Measurements from ENCODE around the gene NEMF.
"Not testable (repeated sequence)": the region's sequence is repeated elsewhere in the genome, so short reads cannot be mapped to it uniquely, and the experiment has no call there.

NEMF gene

GRCh38 chr14:49852301-49853157, at the start of gene NEMF:
TSS of gene NEMF (minus strand) at chr14:49852788. CDS start at chr14:49852753, 35 bp downstream.
- Histone ChIP-seq H3K36me3 (ENCODE audit: control insufficient read depth in 1 of 2, insufficient read depth in 2 of 2, low read length in 2 of 2) (peaks cover 12 to 16% of the 10 kb centered on the region in 2 donors), H3K9me3 (ENCODE audit: control insufficient read depth in 1 of 2, low read length in 2 of 2) (no peaks in the 10 kb centered on the region), H3K27ac (ENCODE audit: low read length) (peak within 1 kb of the TSS; percentile 95), H3K4me3 (ENCODE audit: low read depth in 1 of 2, low read length in 2 of 2) (peak within 1 kb of the TSS; percentile 92 to 98), H3K27me3 (ENCODE audit: low read depth, low read length) (no peaks in the 10 kb centered on the region), H3K4me1 (ENCODE audit: control insufficient read depth in 1 of 2, insufficient read depth in 2 of 2, low read length in 2 of 2) (peaks cover 6 to 15% of the 10 kb centered on the region in 2 donors)

GRCh38 chr14:49900973-49901372, 48.4 kb upstream of the NEMF start:
- Histone ChIP-seq H3K4me1 (ENCODE audit: control insufficient read depth in 1 of 2, insufficient read depth in 2 of 2, low read length in 2 of 2) (peaks cover 19 to 27% of the 10 kb centered on the region in 2 donors), H3K9me3 (ENCODE audit: control insufficient read depth in 1 of 2, low read length in 2 of 2) (no peaks in the 10 kb centered on the region), H3K4me3 (ENCODE audit: low read depth in 1 of 2, low read length in 2 of 2) (no peak overlapping the region), H3K36me3 (ENCODE audit: control insufficient read depth in 1 of 2, insufficient read depth in 2 of 2, low read length in 2 of 2) (no peaks in the 10 kb centered on the region), H3K27ac (ENCODE audit: low read length) (no peak overlapping the region), H3K27me3 (ENCODE audit: low read depth, low read length) (no peaks in the 10 kb centered on the region)

- Histone ChIP-seq H3K4me1 (ENCODE audit: control insufficient read depth in 1 of 2, insufficient read depth in 2 of 2, low read length in 2 of 2) (peaks cover 19 to 43% of the 10 kb centered on the region in 2 donors), H3K27me3 (ENCODE audit: low read depth, low read length) (no peaks in the 10 kb centered on the region), H3K27ac (ENCODE audit: low read length) (no peak overlapping the region), H3K9me3 (ENCODE audit: control insufficient read depth in 1 of 2, low read length in 2 of 2) (no peaks in the 10 kb centered on the region), H3K36me3 (ENCODE audit: control insufficient read depth in 1 of 2, insufficient read depth in 2 of 2, low read length in 2 of 2) (peaks cover 6 to 14% of the 10 kb centered on the region in 2 donors), H3K4me3 (ENCODE audit: low read depth in 1 of 2, low read length in 2 of 2) (peak overlapping the region in 1 of 2 donors; percentile 14)
These were observed 45.9 kb upstream of the NEMF start for GRCh38 chr14:49898485-49898884.

GRCh38 chr14:49897965-49898364, 45.4 kb upstream of the NEMF start:
- Histone ChIP-seq H3K27ac (ENCODE audit: low read length) (peak overlapping the region; percentile 26), H3K36me3 (ENCODE audit: control insufficient read depth in 1 of 2, insufficient read depth in 2 of 2, low read length in 2 of 2) (peaks cover 12 to 14% of the 10 kb centered on the region in 2 donors), H3K27me3 (ENCODE audit: low read depth, low read length) (no peaks in the 10 kb centered on the region), H3K4me3 (ENCODE audit: low read depth in 1 of 2, low read length in 2 of 2) (peak overlapping the region; percentile 26 to 35), H3K9me3 (ENCODE audit: control insufficient read depth in 1 of 2, low read length in 2 of 2) (no peaks in the 10 kb centered on the region), H3K4me1 (ENCODE audit: control insufficient read depth in 1 of 2, insufficient read depth in 2 of 2, low read length in 2 of 2) (peaks cover 19 to 43% of the 10 kb centered on the region in 2 donors)

GRCh38 chr14:49897414-49897813, 44.8 kb upstream of the NEMF start:
- peaks cover 14 to 15% of the 10 kb centered on the region in 2 donors for H3K36me3 ChIP-seq (ENCODE audit: control insufficient read depth in 1 of 2, insufficient read depth in 2 of 2, low read length in 2 of 2)
- H3K4me1 ChIP-seq (ENCODE audit: control insufficient read depth in 1 of 2, insufficient read depth in 2 of 2, low read length in 2 of 2): peaks cover 19 to 43% of the 10 kb centered on the region in 2 donors
- H3K27ac ChIP-seq (ENCODE audit: low read length): peak overlapping the region; percentile 46
- no peaks in the 10 kb centered on the region for H3K27me3 ChIP-seq (ENCODE audit: low read depth, low read length)
- H3K9me3 ChIP-seq (ENCODE audit: control insufficient read depth in 1 of 2, low read length in 2 of 2): no peaks in the 10 kb centered on the region
- H3K4me3 ChIP-seq (ENCODE audit: low read depth in 1 of 2, low read length in 2 of 2): peak overlapping the region in 1 of 2 donors; percentile 12

GRCh38 chr14:49896966-49897365, 44.4 kb upstream of the NEMF start:
- no peaks in the 10 kb centered on the region for H3K9me3 ChIP-seq (ENCODE audit: control insufficient read depth in 1 of 2, low read length in 2 of 2)
- H3K4me1 ChIP-seq (ENCODE audit: control insufficient read depth in 1 of 2, insufficient read depth in 2 of 2, low read length in 2 of 2): peaks cover 20 to 44% of the 10 kb centered on the region in 2 donors
- H3K27ac ChIP-seq (ENCODE audit: low read length): peak overlapping the region; percentile 46
- peak overlapping the region in 1 of 2 donors; percentile 12 for H3K4me3 ChIP-seq (ENCODE audit: low read depth in 1 of 2, low read length in 2 of 2)
- no peaks in the 10 kb centered on the region for H3K27me3 ChIP-seq (ENCODE audit: low read depth, low read length)
- H3K36me3 ChIP-seq (ENCODE audit: control insufficient read depth in 1 of 2, insufficient read depth in 2 of 2, low read length in 2 of 2): peaks cover 14 to 17% of the 10 kb centered on the region in 2 donors

- Histone ChIP-seq H3K27ac (ENCODE audit: low read length) (peak overlapping the region; percentile 99), H3K4me1 (ENCODE audit: control insufficient read depth in 1 of 2, insufficient read depth in 2 of 2, low read length in 2 of 2) (peaks cover 22 to 48% of the 10 kb centered on the region in 2 donors), H3K4me3 (ENCODE audit: low read depth in 1 of 2, low read length in 2 of 2) (peak overlapping the region; percentile 76 to 95)
These were observed 43.7 kb upstream of the NEMF start for GRCh38 chr14:49896272-49896671.

GRCh38 chr14:49895480-49895879, 42.9 kb upstream of the NEMF start:
- Histone ChIP-seq H3K36me3 (ENCODE audit: control insufficient read depth in 1 of 2, insufficient read depth in 2 of 2, low read length in 2 of 2) (peaks cover 14 to 17% of the 10 kb centered on the region in 2 donors), H3K4me3 (ENCODE audit: low read depth in 1 of 2, low read length in 2 of 2) (peak overlapping the region; percentile 76 to 95), H3K27ac (ENCODE audit: low read length) (peak overlapping the region; percentile 99), H3K9me3 (ENCODE audit: control insufficient read depth in 1 of 2, low read length in 2 of 2) (no peaks in the 10 kb centered on the region), H3K4me1 (ENCODE audit: control insufficient read depth in 1 of 2, insufficient read depth in 2 of 2, low read length in 2 of 2) (peaks cover 22 to 48% of the 10 kb centered on the region in 2 donors), H3K27me3 (ENCODE audit: low read depth, low read length) (no peaks in the 10 kb centered on the region)

More at GRCh38 chr14:49896272-49896671, 43.7 kb upstream of the NEMF start:
- H3K9me3 ChIP-seq (ENCODE audit: control insufficient read depth in 1 of 2, low read length in 2 of 2); H3K27me3 ChIP-seq (ENCODE audit: low read depth, low read length): not testable (repeated sequence)
- H3K36me3 ChIP-seq (ENCODE audit: control insufficient read depth in 1 of 2, insufficient read depth in 2 of 2, low read length in 2 of 2): peaks cover 14 to 17% of the 10 kb centered on the region in 2 donors

- H3K4me3 ChIP-seq (ENCODE audit: low read depth in 1 of 2, low read length in 2 of 2): peak overlapping the region; percentile 76 to 95
- H3K9me3 ChIP-seq (ENCODE audit: control insufficient read depth in 1 of 2, low read length in 2 of 2); H3K27me3 ChIP-seq (ENCODE audit: low read depth, low read length): not testable (repeated sequence)
- peaks cover 22 to 48% of the 10 kb centered on the region in 2 donors for H3K4me1 ChIP-seq (ENCODE audit: control insufficient read depth in 1 of 2, insufficient read depth in 2 of 2, low read length in 2 of 2)
- H3K27ac ChIP-seq (ENCODE audit: low read length): peak overlapping the region; percentile 99
- peaks cover 14 to 17% of the 10 kb centered on the region in 2 donors for H3K36me3 ChIP-seq (ENCODE audit: control insufficient read depth in 1 of 2, insufficient read depth in 2 of 2, low read length in 2 of 2)
These were observed 41.9 kb upstream of the NEMF start for GRCh38 chr14:49894214-49895107.

GRCh38 chr14:49893309-49894213, 41.0 kb upstream of the NEMF start:
- H3K27me3 ChIP-seq (ENCODE audit: low read depth, low read length): no peaks in the 10 kb centered on the region
- peaks cover 22 to 46% of the 10 kb centered on the region in 2 donors for H3K4me1 ChIP-seq (ENCODE audit: control insufficient read depth in 1 of 2, insufficient read depth in 2 of 2, low read length in 2 of 2)
- H3K9me3 ChIP-seq (ENCODE audit: control insufficient read depth in 1 of 2, low read length in 2 of 2): no peaks in the 10 kb centered on the region
- H3K4me3 ChIP-seq (ENCODE audit: low read depth in 1 of 2, low read length in 2 of 2): peak overlapping the region; percentile 76 to 95
- H3K27ac ChIP-seq (ENCODE audit: low read length): peak overlapping the region; percentile 99
- H3K36me3 ChIP-seq (ENCODE audit: control insufficient read depth in 1 of 2, insufficient read depth in 2 of 2, low read length in 2 of 2): peaks cover 14 to 17% of the 10 kb centered on the region in 2 donors
